Esophagus muscularis mucosa (tissue), 3 donors: ENCODE data around the gene SOX2.

ENCODE experiments used
- CTCF ChIP-seq, 3 experiments: fragments of 200-600 bp in 2 of 3; fragments of 450-650 bp in 1 of 3; sonication (generic) in 2 of 3; IDR thresholded peaks; one replicate each; pipeline ENCODE4 v1.5.1; 2017 to 2019; ENCODE audit warnings: antibody characterized with exemption in 3 of 3, mild to moderate bottlenecking in 2 of 3, moderate library complexity in 1 of 3
- POLR2A ChIP-seq: fragments of 450-650 bp; IDR thresholded peaks from one replicate; pipeline ENCODE4 v1.6.1; 2017; ENCODE audit warnings: antibody characterized with exemption, moderate library complexity, mild to moderate bottlenecking, low read depth
- POLR2AphosphoS5 ChIP-seq, 2 donors: sonication (generic); formaldehyde crosslinking; IDR thresholded peaks; one replicate each; pipeline ENCODE4 v1.6.1; 2017; ENCODE audit warnings: antibody characterized with exemption in 2 of 2

GRCh38 chr3:181730316-181730715 is 18.6 kb downstream of the SOX2 start:
- TF ChIP-seq CTCF (IDR thresholded peaks at IDR 0.05) (no peak), POLR2A (no peak), POLR2AphosphoS5 (IDR thresholded peaks at IDR 0.05) (no peak)
